PC-9 (cell line): Measurements from ENCODE around the gene GSK3B.

ENCODE experiments used
- EZH2 ChIP-seq: fragments of 200-600 bp; sonication (generic); IDR thresholded peaks from 2 replicates; pipeline ENCODE4 v1.8.0; 2017; ENCODE audit warnings: antibody characterized with exemption, low read depth
- TF ChIP-seq, protein P1 (sequence below): fragments of 200-600 bp; sonication (generic); conservative IDR thresholded peaks from 2 replicates; pipeline ENCODE4 v1.6.1; 2017; ENCODE audit warnings: mixed run types, antibody characterized with exemption, mild to moderate bottlenecking, moderate library complexity

DNA sequence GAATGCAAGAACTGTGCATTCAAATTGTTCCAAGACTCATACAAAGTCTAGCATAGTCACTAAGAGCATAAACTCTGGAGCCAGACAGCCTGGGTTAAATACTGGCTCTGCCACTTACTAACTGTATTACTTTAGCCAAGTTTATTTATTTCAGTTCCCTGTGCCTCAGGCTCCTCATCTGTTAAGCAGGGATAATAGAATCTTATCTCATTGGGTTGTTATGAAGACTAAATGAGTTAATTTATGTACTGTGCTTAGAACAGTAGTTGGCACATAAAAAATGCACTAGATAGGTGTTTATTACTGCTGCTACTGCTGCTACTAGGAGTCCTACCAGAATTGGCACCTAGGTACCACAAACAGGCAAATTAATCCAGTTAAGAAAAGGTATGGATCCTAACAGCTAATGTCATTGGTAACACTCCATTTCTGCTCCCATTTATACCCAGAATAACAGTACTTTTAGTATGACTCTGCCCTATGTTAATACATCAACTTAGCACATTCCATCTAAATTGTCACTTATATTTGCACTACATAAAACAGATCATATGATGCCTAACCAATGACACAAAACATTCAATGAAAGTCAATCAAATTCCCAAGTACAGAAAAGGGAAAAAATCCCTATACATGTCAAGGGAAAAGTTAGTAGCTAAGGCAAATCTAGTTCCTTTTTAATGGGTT lies 45.7 kb downstream of the GSK3B start:
- TF ChIP-seq, protein P1, sequence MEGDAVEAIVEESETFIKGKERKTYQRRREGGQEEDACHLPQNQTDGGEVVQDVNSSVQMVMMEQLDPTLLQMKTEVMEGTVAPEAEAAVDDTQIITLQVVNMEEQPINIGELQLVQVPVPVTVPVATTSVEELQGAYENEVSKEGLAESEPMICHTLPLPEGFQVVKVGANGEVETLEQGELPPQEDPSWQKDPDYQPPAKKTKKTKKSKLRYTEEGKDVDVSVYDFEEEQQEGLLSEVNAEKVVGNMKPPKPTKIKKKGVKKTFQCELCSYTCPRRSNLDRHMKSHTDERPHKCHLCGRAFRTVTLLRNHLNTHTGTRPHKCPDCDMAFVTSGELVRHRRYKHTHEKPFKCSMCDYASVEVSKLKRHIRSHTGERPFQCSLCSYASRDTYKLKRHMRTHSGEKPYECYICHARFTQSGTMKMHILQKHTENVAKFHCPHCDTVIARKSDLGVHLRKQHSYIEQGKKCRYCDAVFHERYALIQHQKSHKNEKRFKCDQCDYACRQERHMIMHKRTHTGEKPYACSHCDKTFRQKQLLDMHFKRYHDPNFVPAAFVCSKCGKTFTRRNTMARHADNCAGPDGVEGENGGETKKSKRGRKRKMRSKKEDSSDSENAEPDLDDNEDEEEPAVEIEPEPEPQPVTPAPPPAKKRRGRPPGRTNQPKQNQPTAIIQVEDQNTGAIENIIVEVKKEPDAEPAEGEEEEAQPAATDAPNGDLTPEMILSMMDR, result no peak
- no peak for TF ChIP-seq EZH2
